Measurements from ENCODE around the gene CXXC4.

DNA sequence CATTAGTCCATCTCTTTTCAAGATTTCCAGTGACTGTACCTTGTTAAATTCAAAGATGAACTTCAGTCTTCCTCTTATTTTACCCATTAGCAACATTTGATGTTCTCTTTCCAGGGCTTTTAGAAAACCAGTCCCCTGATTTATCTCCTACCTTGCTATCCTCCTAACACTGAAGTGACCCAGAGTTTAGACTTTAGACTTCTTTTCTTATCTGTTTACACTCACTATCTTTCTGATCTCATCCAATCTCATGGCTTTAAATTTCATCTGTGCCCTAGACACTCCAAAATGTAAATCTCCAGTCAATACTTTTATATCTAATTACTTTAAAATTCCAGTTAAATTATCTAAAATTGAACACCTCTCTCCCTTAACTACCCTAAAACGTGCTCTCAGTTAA is 13.5 kb upstream of the CXXC4 start:
- no peak for TF ChIP-seq EZH2phosphoT487 (IDR thresholded peaks at IDR 0.05; ENCODE audit: borderline replicate concordance, low read length)
- TF ChIP-seq, protein P1, sequence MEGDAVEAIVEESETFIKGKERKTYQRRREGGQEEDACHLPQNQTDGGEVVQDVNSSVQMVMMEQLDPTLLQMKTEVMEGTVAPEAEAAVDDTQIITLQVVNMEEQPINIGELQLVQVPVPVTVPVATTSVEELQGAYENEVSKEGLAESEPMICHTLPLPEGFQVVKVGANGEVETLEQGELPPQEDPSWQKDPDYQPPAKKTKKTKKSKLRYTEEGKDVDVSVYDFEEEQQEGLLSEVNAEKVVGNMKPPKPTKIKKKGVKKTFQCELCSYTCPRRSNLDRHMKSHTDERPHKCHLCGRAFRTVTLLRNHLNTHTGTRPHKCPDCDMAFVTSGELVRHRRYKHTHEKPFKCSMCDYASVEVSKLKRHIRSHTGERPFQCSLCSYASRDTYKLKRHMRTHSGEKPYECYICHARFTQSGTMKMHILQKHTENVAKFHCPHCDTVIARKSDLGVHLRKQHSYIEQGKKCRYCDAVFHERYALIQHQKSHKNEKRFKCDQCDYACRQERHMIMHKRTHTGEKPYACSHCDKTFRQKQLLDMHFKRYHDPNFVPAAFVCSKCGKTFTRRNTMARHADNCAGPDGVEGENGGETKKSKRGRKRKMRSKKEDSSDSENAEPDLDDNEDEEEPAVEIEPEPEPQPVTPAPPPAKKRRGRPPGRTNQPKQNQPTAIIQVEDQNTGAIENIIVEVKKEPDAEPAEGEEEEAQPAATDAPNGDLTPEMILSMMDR (IDR thresholded peaks at IDR 0.05; ENCODE audit: low read depth, low read length, poor library complexity, severe bottlenecking) = no peak

Measured in DOHH2 (cell line).